IPS-15b (cell line): ENCODE data around the gene PLEKHF1.
"Not testable (repeated sequence)": the region's sequence is repeated elsewhere in the genome, so short reads cannot be mapped to it uniquely, and the experiment has no call there.

ENCODE experiments used
- H3K27me3 ChIP-seq: one replicate; pipeline ENCODE4 v1.6.1; 2013; ENCODE audit warnings: low read length; ENCODE audit not compliant: control insufficient read depth, insufficient read depth
- H3K36me3 ChIP-seq: one replicate; pipeline ENCODE4 v1.6.1; 2013; ENCODE audit warnings: low read length; ENCODE audit not compliant: control insufficient read depth, insufficient read depth
- H3K4me1 ChIP-seq: one replicate; pipeline ENCODE4 v1.6.1; 2013; ENCODE audit warnings: mild to moderate bottlenecking, low read length; ENCODE audit not compliant: control insufficient read depth, insufficient read depth
- H3K4me3 ChIP-seq: one replicate; pipeline ENCODE4 v1.5.1; 2013; ENCODE audit warnings: low read depth, low read length
- H3K9ac ChIP-seq: one replicate; pipeline ENCODE4 v1.6.1; 2013; ENCODE audit warnings: low read depth, mild to moderate bottlenecking, low read length
- H3K9me3 ChIP-seq: one replicate; pipeline ENCODE4 v1.6.1; 2013; ENCODE audit warnings: mild to moderate bottlenecking, low read length; ENCODE audit not compliant: control insufficient read depth, insufficient read depth

The PLEKHF1 gene

DNA sequence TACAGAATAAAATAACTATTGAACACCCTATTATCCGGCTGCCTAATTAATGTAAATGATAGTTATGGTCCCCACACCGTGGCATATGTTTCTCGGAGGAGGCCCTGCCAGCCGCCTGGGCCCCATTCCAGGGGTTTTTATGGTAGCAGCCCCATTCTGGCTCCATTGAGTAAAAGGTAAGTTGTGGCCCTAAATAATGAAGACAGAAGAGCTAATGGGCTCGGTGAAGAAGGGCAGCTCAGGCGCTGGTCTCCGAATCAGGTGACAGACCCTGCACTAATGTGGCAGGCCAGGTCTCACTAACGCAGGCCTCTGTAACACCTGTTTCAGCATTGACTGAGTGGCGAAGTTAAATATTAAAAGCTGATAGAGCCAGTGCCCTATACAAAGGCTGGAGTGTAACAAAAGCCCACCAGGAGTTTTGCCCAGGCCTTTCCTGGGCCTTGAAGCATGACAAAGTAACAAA, 40.0 kb upstream of the PLEKHF1 start:
- Histone ChIP-seq H3K9ac (no peak overlapping the region), H3K9me3 (no peaks in the 10 kb centered on the region), H3K4me3 (no peak overlapping the region), H3K27me3 (no peaks in the 10 kb centered on the region), H3K4me1 (no peaks in the 10 kb centered on the region), H3K36me3 (no peaks in the 10 kb centered on the region)

DNA sequence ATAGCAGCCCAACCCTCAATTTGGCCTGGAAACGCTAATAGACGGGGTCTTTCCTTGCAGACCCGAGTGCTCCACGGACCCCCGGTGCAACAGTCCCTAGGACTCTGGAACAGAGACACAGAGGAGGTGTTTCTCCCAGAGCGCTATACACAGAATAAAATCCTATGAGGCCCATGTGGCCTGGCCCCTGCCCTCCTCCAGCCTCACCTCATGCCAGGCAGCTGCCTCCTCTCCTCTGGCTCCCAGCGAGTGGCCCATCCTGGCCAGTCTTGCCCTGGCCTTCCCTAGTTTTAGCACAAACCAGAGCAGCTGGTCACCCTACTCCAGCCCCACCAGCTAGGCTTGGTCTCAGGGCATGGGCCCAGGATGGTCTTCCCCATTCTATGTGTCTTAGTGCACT, 38.9 kb upstream of the PLEKHF1 start:
- H3K27me3 ChIP-seq: no peaks in the 10 kb centered on the region

DNA sequence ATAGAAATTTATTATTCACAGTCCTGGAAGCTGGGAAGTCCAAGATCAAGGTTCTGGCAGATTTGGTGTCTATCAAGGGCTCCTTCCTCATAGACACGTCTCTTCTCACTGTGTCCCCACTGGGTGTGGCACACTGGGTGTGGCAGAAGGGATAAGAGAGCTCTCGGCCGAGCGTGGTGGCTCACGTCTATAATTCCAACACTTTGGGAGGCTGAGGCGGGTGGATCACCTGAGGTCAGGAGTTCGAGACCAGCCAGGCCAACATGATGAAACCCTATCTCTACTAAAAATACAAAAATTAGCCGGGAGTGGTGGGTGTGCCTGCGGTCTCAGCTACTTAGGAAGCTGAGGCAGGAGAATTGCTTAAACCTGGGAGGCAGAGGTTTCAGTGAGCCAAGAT, 38.4 kb upstream of the PLEKHF1 start:
- not testable (repeated sequence) for H3K4me1 ChIP-seq, H3K9me3 ChIP-seq, H3K4me3 ChIP-seq

More for the DNA sequence above, 38.9 kb upstream of the PLEKHF1 start:
- Histone ChIP-seq H3K36me3 (no peaks in the 10 kb centered on the region), H3K9ac (no peak overlapping the region), H3K4me3 (no peak overlapping the region), H3K9me3 (no peaks in the 10 kb centered on the region), H3K4me1 (no peaks in the 10 kb centered on the region)

DNA sequence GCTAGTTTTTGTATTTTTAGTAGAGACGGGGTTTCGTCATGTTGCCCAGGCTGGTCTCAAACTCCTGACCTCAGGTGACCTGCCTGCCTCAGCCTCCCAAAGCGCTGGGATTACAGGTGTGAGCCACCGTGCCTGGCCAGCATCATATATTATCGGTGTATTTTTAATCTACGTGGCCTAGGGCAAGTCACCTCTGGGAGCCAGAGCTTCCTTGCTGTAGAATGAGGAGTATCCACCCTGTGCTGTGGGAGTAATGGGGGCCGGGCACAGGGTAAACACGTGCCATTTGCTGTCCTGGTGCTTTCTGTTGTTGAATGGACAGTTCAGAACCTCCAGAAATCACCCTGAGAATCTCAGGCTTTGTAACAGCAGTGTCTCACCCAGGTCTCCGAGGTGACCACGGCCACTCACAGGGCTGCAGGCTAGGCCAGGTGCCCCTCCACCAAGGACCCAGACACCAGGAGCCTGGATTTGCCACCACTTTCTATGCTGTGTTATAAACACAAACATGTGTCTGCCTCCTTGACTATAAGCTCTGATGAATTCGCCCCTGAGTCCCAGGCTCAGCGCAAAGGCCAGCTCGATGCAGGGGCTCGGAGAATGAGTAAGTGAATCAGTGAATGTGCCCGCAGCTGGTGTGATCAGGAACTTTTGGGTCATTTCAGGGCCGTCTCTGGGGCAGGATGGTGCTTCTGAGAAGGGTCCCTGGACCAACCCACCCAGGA, 36.4 kb upstream of the PLEKHF1 start:
- no peaks in the 10 kb centered on the region for H3K9me3 ChIP-seq
- no peak overlapping the region for H3K9ac ChIP-seq
- no peak overlapping the region for H3K4me3 ChIP-seq
- no peaks in the 10 kb centered on the region for H3K4me1 ChIP-seq
- H3K36me3 ChIP-seq: no peaks in the 10 kb centered on the region
- no peaks in the 10 kb centered on the region for H3K27me3 ChIP-seq

More for the DNA sequence above, 38.4 kb upstream of the PLEKHF1 start:
- H3K9ac ChIP-seq, H3K27me3 ChIP-seq, H3K36me3 ChIP-seq: not testable (repeated sequence)

DNA sequence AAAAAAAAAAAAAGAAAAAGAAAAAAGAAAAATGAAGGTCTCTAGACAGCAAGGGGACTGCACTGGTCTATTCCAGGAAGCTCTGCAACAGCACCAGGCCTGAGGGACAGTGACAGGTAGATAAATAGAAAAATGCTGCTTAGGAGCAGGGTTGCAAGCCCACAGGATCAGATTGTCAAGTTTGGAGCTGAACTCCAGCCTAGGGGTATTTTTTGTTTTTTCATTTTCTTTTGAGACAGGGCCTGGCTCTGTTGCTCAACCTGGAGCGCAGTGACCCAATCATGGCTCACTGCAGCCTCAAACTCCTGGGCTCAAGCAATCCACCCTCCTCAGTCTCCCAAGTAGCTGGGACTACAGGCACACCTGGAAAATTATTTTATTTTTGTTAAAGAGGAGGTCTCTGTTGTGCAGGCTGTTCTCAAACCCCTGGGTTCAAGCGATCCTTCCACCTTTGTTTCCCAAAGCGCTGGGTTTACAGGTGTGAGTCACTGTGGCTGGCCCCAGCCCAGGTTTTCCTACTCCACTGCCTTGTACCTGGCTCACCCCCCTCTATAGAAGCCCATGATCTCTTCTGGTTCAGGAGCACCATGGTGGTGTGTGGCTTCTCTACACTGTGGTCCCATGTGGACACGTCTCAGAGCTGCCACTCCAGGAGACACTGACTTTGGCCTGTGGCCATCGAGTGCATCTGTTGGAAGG, 35.3 kb upstream of the PLEKHF1 start:
- Histone ChIP-seq H3K4me1 (no peaks in the 10 kb centered on the region), H3K9me3 (no peaks in the 10 kb centered on the region), H3K9ac (no peak overlapping the region), H3K4me3 (no peak overlapping the region), H3K27me3 (no peaks in the 10 kb centered on the region), H3K36me3 (no peaks in the 10 kb centered on the region)

DNA sequence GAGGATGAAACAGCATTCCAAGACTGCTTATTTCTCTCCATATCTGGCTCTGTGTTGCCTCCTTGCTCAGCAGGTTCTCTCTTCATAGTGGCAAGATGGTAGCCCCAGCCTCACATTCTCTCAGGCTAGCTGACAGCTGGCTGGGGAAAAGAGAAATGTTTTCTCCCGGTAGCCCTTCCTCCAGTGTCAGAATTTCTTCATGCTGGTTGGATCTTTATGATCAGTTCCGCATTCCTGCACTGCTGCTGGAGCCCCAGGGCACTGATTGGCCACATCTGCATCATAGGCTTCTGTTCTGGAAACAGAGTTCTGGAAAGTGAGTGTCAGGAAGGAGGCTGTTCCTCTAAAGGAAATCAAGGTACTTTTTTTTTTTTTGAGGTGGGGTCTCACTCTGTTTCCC, 34.6 kb upstream of the PLEKHF1 start:
- no peaks in the 10 kb centered on the region for H3K27me3 ChIP-seq
- H3K4me3 ChIP-seq: no peak overlapping the region
- no peaks in the 10 kb centered on the region for H3K9me3 ChIP-seq
- H3K36me3 ChIP-seq: no peaks in the 10 kb centered on the region
- no peaks in the 10 kb centered on the region for H3K4me1 ChIP-seq
- H3K9ac ChIP-seq: no peak overlapping the region

DNA sequence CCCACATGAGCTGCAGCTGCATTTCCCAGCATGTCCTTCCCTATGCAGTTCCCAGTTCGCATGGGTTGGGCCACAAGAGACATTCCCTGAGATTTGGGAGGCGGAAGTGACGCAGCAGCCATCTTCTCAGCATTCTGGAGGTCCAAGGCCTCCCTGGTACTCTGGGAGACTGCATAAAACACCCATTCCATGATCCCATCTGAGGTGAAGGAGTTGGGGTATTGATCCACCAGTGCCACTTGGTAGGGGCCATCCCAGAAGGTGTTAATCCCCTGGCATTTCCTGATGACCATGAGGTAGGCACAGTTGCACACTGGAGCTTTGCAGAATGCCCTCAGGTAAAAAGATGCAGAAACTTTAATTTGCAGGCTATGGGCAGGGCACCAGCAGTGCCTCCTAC, 33.8 kb upstream of the PLEKHF1 start:
- no peaks in the 10 kb centered on the region for H3K27me3 ChIP-seq
- no peaks in the 10 kb centered on the region for H3K4me1 ChIP-seq

DNA sequence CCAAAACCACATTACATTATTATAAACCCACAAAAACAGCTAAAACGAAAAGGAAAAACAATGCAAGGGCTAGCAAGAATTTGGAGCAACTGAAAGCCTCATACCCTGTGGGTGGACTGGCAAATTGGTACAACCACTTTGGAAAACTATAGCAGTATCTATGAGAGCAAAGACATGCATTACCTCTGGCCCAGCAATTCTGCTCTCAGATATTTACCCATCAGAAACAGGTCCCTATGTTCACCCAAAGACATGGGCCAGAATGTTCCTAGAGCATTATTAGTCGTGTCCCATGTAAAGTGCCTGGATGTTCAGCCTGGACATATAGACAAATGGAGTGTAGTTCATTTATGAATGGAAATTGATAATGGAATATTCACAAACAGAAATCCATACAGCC, 31.3 kb upstream of the PLEKHF1 start:
- Histone ChIP-seq H3K4me3 (no peak overlapping the region), H3K4me1 (no peaks in the 10 kb centered on the region), H3K9ac (no peak overlapping the region), H3K36me3 (no peaks in the 10 kb centered on the region), H3K27me3 (no peaks in the 10 kb centered on the region), H3K9me3 (no peaks in the 10 kb centered on the region)

More for the DNA sequence above, 33.8 kb upstream of the PLEKHF1 start:
- no peaks in the 10 kb centered on the region for H3K9me3 ChIP-seq
- H3K4me3 ChIP-seq: no peak overlapping the region
- no peak overlapping the region for H3K9ac ChIP-seq
- no peaks in the 10 kb centered on the region for H3K36me3 ChIP-seq

DNA sequence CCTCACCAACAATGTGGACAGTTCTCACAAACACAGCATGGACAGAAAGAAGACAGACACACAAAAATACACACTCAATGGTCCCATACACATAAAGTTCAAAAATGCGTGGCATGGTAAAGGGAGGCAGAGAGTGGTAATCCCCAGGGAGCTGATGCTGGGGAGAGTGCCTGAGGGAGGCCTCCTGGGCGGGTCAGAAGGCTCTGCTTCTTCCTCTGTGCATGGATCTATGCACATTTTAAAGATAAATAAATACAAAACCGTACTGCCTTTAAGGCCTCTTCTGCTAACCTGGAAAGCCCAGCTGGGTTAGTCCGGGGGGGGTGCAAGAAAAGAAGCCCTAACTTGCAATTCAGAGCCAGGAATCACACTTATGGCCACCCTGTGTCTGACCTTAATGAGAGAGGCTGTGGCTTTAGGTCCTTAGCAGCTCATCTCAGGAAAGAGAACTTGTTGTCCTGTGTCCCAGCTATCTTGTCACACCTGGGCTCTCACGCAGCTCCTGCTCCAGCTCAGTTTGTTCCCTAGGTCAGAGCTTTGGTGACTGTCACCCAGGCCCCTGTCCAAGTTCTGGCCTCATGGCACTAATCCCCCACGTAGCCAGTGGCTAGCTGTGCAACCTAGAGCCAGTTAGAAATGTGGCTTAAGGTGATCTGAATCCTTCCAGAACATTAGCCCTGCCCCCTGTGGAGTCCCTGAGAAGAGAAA, 30.7 kb upstream of the PLEKHF1 start:
- Histone ChIP-seq H3K9ac (no peak overlapping the region), H3K4me1 (no peaks in the 10 kb centered on the region), H3K9me3 (no peaks in the 10 kb centered on the region), H3K36me3 (no peaks in the 10 kb centered on the region), H3K27me3 (no peaks in the 10 kb centered on the region), H3K4me3 (no peak overlapping the region)

DNA sequence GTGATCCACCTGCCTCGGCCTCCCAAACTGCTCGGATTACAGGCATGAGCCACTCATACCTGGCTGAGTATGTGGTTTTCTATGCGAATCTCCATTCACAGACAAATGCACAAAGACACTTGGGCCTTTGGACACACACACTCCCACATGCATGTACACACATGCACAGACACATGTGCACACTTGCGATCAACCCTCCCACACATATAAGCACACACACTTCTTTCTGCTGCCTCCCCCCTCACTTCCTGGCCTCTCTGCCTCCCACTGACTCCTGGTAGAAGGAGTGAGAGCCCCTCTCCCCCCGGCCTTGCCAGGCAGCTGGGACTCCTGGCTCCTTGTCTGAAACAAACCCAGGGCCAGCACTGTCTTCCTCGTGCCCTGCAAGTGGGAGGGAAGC, 29.3 kb upstream of the PLEKHF1 start:
- Histone ChIP-seq H3K36me3 (no peaks in the 10 kb centered on the region), H3K4me1 (no peaks in the 10 kb centered on the region), H3K9me3 (no peaks in the 10 kb centered on the region), H3K9ac (no peak overlapping the region), H3K4me3 (no peak overlapping the region), H3K27me3 (no peaks in the 10 kb centered on the region)

DNA sequence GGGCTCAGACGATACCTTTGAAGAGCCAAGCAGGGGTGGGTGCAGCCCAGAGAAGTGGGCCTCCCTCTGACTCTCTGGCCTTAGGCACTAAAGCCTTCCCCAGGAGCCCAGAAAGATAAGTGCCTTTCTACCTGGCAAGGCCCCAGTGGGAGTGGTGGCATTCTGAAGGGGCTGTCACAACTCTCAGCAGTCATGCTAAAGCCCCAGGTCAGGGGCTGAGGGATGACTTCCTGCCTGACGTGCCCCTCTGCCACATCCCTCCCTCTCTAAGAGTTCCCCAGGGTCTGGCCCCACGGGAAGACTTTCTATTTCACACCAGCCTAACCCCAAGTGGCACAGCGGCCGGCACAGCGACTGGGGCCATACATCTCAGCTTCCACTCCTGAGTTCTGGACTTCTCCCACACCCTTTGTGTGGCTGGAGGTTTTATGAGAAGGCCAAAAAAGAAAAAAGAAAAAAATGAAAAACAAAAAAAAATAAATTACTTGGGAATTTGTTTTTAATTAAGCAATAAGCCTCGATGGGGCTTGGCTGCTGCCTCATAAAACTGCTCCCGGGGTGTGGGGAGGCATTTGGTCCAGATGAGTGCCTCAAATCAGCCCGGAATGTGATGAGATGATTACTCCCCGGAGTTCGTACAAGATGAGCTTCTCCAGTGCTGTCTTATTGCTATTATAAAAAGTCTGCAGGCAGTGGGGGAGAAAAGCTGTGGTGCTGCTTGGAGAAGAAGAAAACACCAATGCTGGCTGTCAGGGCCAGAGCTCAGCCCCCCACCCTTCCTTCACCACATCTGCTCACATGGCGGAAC, 28.5 kb upstream of the PLEKHF1 start:
- Histone ChIP-seq H3K4me3 (no peak overlapping the region), H3K4me1 (no peaks in the 10 kb centered on the region), H3K27me3 (no peaks in the 10 kb centered on the region), H3K9me3 (no peaks in the 10 kb centered on the region), H3K9ac (no peak overlapping the region), H3K36me3 (no peaks in the 10 kb centered on the region)
